SK-N-SH treated with all-trans-retinoic acid at 6 μM for 48 hours (cell line): ENCODE data around the gene ACBD4.

Experiments used
- ATAC-seq: fragments of 200-7000 bp; cut with Tn5 transposase; 3 replicates; pipeline ENCODE4 v1.9.1; 2020; ENCODE audit warnings: mild to moderate bottlenecking, moderate library complexity
- ARNTL ChIP-seq: fragments of 450-650 bp; formaldehyde crosslinking; IDR thresholded peaks from 2 replicates; pipeline ENCODE4 v1.5.0; 2020; ENCODE audit warnings: low read depth, mild to moderate bottlenecking, moderate library complexity, borderline replicate concordance
- BACH2 ChIP-seq: fragments of 250-450 bp; sonication (Bioruptor Pico); IDR thresholded peaks from 2 replicates; pipeline ENCODE4 v1.9.0; 2021; ENCODE audit warnings: mild to moderate bottlenecking, borderline replicate concordance
- CSDC2 ChIP-seq: fragments of 250-450 bp; sonication (Bioruptor Pico); IDR thresholded peaks from 2 replicates; pipeline ENCODE4 v1.5.0; 2020; ENCODE audit warnings: mild to moderate bottlenecking, moderate library complexity
- ESRRG ChIP-seq: fragments of 250-450 bp; sonication (Bioruptor Pico); IDR thresholded peaks from 2 replicates; pipeline ENCODE4 v1.6.1; 2021; ENCODE audit warnings: mild to moderate bottlenecking
- OSR1 ChIP-seq: fragments of 250-450 bp; sonication (Bioruptor Pico); IDR thresholded peaks from 2 replicates; pipeline ENCODE4 v1.8.0; 2022; ENCODE audit warnings: moderate library complexity, mild to moderate bottlenecking, inconsistent platforms
- PATZ1 ChIP-seq: fragments of 250-450 bp; sonication (Bioruptor Pico); IDR thresholded peaks from 2 replicates; pipeline ENCODE4 v1.8.0; 2020; ENCODE audit warnings: mild to moderate bottlenecking, moderate library complexity, borderline replicate concordance
- RARB ChIP-seq: fragments of 250-450 bp; sonication (Bioruptor Pico); IDR thresholded peaks from 2 replicates; pipeline ENCODE4 v1.8.0; 2021; ENCODE audit warnings: mild to moderate bottlenecking, moderate library complexity
- SNAI2 ChIP-seq: fragments of 250-450 bp; sonication (Bioruptor Pico); IDR thresholded peaks from 2 replicates; pipeline ENCODE4 v1.5.0; 2020; ENCODE audit warnings: mild to moderate bottlenecking, moderate library complexity
- TOX ChIP-seq: fragments of 250-450 bp; sonication (Bioruptor Pico); IDR thresholded peaks from 2 replicates; pipeline ENCODE4 v1.8.0; 2021; ENCODE audit warnings: mild to moderate bottlenecking, moderate library complexity, borderline replicate concordance
- ZC3H10 ChIP-seq: fragments of 250-450 bp; sonication (Bioruptor Pico); IDR thresholded peaks from 2 replicates; pipeline ENCODE4 v1.5.1; 2021; ENCODE audit warnings: mild to moderate bottlenecking, moderate library complexity
- ZFP3 ChIP-seq: fragments of 250-450 bp; sonication (Bioruptor Pico); IDR thresholded peaks from 2 replicates; pipeline ENCODE4 v1.5.0; 2020; ENCODE audit warnings: mild to moderate bottlenecking, moderate library complexity
- ZFP30 ChIP-seq: fragments of 450-650 bp; formaldehyde crosslinking; IDR thresholded peaks from 2 replicates; pipeline ENCODE4 v1.5.0; 2022; ENCODE audit warnings: mild to moderate bottlenecking, moderate library complexity
- ZNF565 ChIP-seq: fragments of 450-650 bp; formaldehyde crosslinking; conservative IDR thresholded peaks from 2 replicates; pipeline ENCODE4 v1.5.0; 2020; ENCODE audit warnings: low read depth, mild to moderate bottlenecking, moderate library complexity
- ZNF70 ChIP-seq: fragments of 450-650 bp; formaldehyde crosslinking; IDR thresholded peaks from 2 replicates; pipeline ENCODE4 v1.5.0; 2020; ENCODE audit warnings: mild to moderate bottlenecking, moderate library complexity
- ZNF8 ChIP-seq: fragments of 450-650 bp; formaldehyde crosslinking; IDR thresholded peaks from 2 replicates; pipeline ENCODE4 v1.5.0; 2020; ENCODE audit warnings: mild to moderate bottlenecking, moderate library complexity
- TF ChIP-seq, protein P1 (sequence below): fragments of 250-450 bp; sonication (Bioruptor Pico); IDR thresholded peaks from 2 replicates; pipeline ENCODE4 v1.8.0; 2021; ENCODE audit warnings: low read depth, mild to moderate bottlenecking, moderate library complexity, borderline replicate concordance
- TF ChIP-seq, protein P2 (sequence below): fragments of 250-450 bp; sonication (Bioruptor Pico); IDR thresholded peaks from 2 replicates; pipeline ENCODE4 v1.5.1; 2021; ENCODE audit warnings: mild to moderate bottlenecking, moderate library complexity
- TF ChIP-seq, protein P3 (sequence below): fragments of 250-450 bp; sonication (Bioruptor Pico); IDR thresholded peaks from 2 replicates; pipeline ENCODE4 v1.5.1; 2020; ENCODE audit warnings: low read depth, mild to moderate bottlenecking, moderate library complexity

ACBD4 gene

DNA sequence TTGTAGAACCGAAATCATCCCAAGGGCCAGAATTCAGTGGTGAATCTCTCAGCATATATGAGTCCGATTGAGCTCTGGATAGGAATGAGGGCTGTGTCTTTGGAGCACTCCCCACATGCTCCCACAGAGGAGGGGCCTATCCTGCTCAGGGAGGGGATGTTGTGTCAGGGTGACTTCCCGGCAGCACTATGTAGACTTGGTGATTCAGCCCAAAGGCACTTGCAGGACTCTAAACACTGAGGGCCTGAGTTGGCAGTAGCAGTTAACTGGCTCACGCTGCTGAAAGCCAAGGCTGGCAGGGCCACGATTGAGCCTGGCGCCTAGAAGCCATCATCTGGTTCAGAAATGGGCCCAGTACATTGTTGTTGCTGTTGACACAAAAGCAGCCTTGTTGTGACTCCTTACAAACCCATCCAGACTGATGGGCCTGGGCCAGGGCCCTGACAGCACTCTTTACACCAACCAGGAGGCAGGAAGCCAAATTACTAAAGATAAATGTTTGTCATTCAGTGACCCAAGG, 42.5 kb upstream of the ACBD4 start:
- ATAC-seq = peak; percentile 99

GRCh38 chr17:45093444-45094110, 41.9 kb upstream of the ACBD4 start:
- ATAC-seq = peak; percentile 19
- TF ChIP-seq, protein P1, sequence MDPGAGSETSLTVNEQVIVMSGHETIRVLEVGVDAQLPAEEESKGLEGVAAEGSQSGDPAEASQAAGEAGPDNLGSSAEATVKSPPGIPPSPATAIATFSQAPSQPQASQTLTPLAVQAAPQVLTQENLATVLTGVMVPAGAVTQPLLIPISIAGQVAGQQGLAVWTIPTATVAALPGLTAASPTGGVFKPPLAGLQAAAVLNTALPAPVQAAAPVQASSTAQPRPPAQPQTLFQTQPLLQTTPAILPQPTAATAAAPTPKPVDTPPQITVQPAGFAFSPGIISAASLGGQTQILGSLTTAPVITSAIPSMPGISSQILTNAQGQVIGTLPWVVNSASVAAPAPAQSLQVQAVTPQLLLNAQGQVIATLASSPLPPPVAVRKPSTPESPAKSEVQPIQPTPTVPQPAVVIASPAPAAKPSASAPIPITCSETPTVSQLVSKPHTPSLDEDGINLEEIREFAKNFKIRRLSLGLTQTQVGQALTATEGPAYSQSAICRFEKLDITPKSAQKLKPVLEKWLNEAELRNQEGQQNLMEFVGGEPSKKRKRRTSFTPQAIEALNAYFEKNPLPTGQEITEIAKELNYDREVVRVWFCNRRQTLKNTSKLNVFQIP (CRISPR knock-in tag) = no peak
- no peak for TF ChIP-seq CSDC2 (CRISPR knock-in tag)
- TF ChIP-seq ZNF8 = no peak
- no peak for TF ChIP-seq ZNF70 (CRISPR knock-in tag)
- no peak for TF ChIP-seq PATZ1 (CRISPR knock-in tag)
- TF ChIP-seq, protein P2, sequence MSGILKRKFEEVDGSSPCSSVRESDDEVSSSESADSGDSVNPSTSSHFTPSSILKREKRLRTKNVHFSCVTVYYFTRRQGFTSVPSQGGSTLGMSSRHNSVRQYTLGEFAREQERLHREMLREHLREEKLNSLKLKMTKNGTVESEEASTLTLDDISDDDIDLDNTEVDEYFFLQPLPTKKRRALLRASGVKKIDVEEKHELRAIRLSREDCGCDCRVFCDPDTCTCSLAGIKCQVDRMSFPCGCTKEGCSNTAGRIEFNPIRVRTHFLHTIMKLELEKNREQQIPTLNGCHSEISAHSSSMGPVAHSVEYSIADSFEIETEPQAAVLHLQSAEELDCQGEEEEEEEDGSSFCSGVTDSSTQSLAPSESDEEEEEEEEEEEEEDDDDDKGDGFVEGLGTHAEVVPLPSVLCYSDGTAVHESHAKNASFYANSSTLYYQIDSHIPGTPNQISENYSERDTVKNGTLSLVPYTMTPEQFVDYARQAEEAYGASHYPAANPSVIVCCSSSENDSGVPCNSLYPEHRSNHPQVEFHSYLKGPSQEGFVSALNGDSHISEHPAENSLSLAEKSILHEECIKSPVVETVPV (CRISPR knock-in tag) = no peak
- TF ChIP-seq OSR1 = no peak
- TF ChIP-seq RARB = no peak
- TF ChIP-seq ZFP30 (CRISPR knock-in tag) = no peak
- TF ChIP-seq, protein P3, sequence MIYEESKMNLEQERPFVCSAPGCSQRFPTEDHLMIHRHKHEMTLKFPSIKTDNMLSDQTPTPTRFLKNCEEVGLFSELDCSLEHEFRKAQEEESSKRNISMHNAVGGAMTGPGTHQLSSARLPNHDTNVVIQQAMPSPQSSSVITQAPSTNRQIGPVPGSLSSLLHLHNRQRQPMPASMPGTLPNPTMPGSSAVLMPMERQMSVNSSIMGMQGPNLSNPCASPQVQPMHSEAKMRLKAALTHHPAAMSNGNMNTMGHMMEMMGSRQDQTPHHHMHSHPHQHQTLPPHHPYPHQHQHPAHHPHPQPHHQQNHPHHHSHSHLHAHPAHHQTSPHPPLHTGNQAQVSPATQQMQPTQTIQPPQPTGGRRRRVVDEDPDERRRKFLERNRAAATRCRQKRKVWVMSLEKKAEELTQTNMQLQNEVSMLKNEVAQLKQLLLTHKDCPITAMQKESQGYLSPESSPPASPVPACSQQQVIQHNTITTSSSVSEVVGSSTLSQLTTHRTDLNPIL = no peak
- no peak for TF ChIP-seq ARNTL (CRISPR knock-in tag)
- TF ChIP-seq ZNF565 (CRISPR knock-in tag) = no peak
- TF ChIP-seq BACH2 = no peak
- TF ChIP-seq ZC3H10 (CRISPR knock-in tag) = no peak

More for the DNA sequence above, 42.5 kb upstream of the ACBD4 start:
- peak; percentile 90; the same call in 1 of the 2 replicates for TF ChIP-seq CSDC2 (CRISPR knock-in tag)
- TF ChIP-seq ZFP3 (CRISPR knock-in tag) = 0 out of 2 replicates have a peak, but pooled peaks have one; percentile 58
- no peak for TF ChIP-seq TOX (CRISPR knock-in tag)
- no peak for TF ChIP-seq ZNF70 (CRISPR knock-in tag)
- peak; percentile 28; the same call in 1 of the 2 replicates for TF ChIP-seq PATZ1 (CRISPR knock-in tag)

- TF ChIP-seq ESRRG (CRISPR knock-in tag) = no peak
- TF ChIP-seq, protein P2 (CRISPR knock-in tag) = no peak
- TF ChIP-seq, protein P1 (CRISPR knock-in tag) = no peak
- TF ChIP-seq, protein P3 = no peak
- TF ChIP-seq SNAI2 = no peak
- no peak for TF ChIP-seq BACH2
- no peak for TF ChIP-seq ZC3H10 (CRISPR knock-in tag)
- TF ChIP-seq RARB = no peak
- no peak for TF ChIP-seq ZNF8
- TF ChIP-seq, all 23 proteins: peak for 0
- ATAC-seq = no peak
These were observed 39.3 kb upstream of the ACBD4 start for GRCh38 chr17:45096141-45096540.
